H1 (cell line): ENCODE results near the gene NT5C1A.

Experiments used
- POLR2AphosphoS5 ChIP-seq: IDR thresholded peaks from 2 replicates; pipeline ENCODE4 v1.6.1; 2011; ENCODE audit warnings: low read depth, low read length
- TF ChIP-seq, protein P1 (sequence below): IDR thresholded peaks from 2 replicates; pipeline ENCODE4 v1.6.1; 2011; ENCODE audit warnings: low read length, improper control_type of control experiment

DNA sequence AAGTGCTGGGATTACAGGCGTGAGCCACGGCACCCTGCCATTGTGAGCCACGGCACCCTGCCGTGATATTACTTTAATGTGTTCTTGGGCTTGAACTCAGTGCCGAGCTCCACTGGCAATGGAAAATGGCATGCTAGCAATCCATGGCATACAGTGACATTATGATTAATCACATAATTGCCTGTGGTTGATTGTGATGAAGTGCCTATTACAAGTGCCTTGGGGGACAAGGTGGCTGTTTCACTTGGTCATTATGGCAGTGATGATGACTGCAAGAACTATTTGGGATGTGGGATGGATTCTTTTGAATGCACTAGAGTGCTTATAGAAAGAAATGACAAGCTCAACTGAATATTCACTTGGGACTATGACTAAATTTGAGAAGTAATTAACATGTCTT lies 41.6 kb upstream of the NT5C1A start:
- TF ChIP-seq, protein P1, sequence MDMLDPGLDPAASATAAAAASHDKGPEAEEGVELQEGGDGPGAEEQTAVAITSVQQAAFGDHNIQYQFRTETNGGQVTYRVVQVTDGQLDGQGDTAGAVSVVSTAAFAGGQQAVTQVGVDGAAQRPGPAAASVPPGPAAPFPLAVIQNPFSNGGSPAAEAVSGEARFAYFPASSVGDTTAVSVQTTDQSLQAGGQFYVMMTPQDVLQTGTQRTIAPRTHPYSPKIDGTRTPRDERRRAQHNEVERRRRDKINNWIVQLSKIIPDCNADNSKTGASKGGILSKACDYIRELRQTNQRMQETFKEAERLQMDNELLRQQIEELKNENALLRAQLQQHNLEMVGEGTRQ: no peak
- TF ChIP-seq POLR2AphosphoS5: no peak
